Thyroid gland (tissue), 4 donors: Measurements from ENCODE around the gene RAI14.

ENCODE experiments used
- CTCF ChIP-seq, 6 experiments: fragments of 200-600 bp in 3 of 6; fragments of 450-650 bp in 3 of 6; sonication (generic) in 3 of 6; IDR thresholded peaks; one replicate each; pipeline ENCODE4 v1.5.1; 2016 to 2019; ENCODE audit warnings: antibody characterized with exemption in 6 of 6, mild to moderate bottlenecking in 2 of 6, inconsistent platforms in 1 of 6, moderate library complexity in 1 of 6
- POLR2A ChIP-seq, 2 donors: fragments of 450-650 bp; IDR thresholded peaks; one replicate each; pipeline ENCODE4 v1.6.1; 2017; ENCODE audit warnings: antibody characterized with exemption in 2 of 2, mild to moderate bottlenecking in 2 of 2, moderate library complexity in 1 of 2

GRCh38 chr5:34765662-34766061 is 109.5 kb downstream of the RAI14 start:
- TF ChIP-seq CTCF (IDR thresholded peaks at IDR 0.05) (no peak), POLR2A (IDR thresholded peaks at IDR 0.05) (no peak)
